Measurements from ENCODE around the gene DDR2. TPM values are rescaled to one million over a fixed set of nuclear protein-coding genes. Genes with fewer than 3 reads are reported as not detected.
"Not testable (repeated sequence)": the region's sequence is repeated elsewhere in the genome, so short reads cannot be mapped to it uniquely, and the experiment has no call there.

The DDR2 gene
- under 1 TPM; 0.15 to 0.18 TPM for total RNA-seq

DNA sequence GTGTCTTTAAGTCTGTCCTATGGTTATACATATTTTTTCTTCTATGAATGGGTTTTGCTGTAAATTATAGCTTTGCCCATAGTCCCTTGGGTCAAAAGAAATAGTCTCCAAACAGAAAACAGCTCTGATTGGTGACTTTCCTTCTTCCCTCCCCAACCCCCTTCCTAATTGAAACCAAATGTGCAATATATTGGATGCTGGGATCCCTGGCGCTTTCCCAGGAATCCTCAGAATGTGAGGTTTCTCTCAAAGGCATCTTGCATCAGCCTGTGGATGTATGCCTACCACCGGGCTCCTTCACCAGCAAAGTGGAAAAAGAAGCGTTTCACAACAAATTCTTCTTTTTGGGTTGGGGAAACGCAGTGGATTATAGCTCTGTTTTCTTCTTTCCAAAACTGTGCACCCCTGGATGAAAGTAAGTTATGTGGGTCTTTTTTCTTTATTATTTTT lies at the start of gene DDR2:
Gene DDR2, plus strand, starts transcription at position 248 of the 450 bp plus-strand sequence. CDS start 86,600 bp downstream, outside the sequence.
- Mint-ChIP-seq H3K27me3 (peaks cover 3% of the 10 kb centered on the region), H3K4me1 (peaks cover 2% of the 10 kb centered on the region), H3K27ac (no peak within 1 kb of the TSS), H3K4me3 (no peak within 1 kb of the TSS), H3K9me3 (no peaks in the 10 kb centered on the region), H3K36me3 (ENCODE audit: low read depth) (no peaks in the 10 kb centered on the region)
- ChIA-PET CTCF (no interaction called here), POLR2A (no interaction called here)
- DNase-seq, result no peak

DNA sequence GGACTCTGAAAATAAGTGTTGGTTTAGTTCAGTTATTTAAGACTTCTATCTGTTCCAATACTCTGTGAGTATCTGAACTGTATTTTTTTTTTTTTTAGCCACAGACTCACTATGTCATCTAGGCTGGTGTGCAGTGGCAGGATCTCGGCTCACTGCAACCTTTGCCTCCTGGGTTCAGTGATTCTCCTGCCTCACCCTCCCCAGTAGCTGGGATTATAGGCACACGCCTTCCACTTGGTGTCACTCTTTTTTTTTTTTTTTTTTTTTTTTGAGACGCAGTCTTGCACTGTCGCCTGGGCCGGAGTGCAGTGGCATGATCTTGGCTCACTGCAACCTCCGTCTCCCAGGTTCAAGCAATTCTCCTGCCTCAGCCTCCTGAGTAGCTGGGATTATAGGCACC lies 49.4 kb upstream of the DDR2 start:
- H3K4me1 Mint-ChIP-seq, H3K9me3 Mint-ChIP-seq, DNase-seq, CTCF ChIA-PET, H3K4me3 Mint-ChIP-seq, POLR2A ChIA-PET, H3K27ac Mint-ChIP-seq, H3K27me3 Mint-ChIP-seq: not testable (repeated sequence)
- peaks cover 12% of the 10 kb centered on the region for H3K36me3 Mint-ChIP-seq (ENCODE audit: low read depth)

DNA sequence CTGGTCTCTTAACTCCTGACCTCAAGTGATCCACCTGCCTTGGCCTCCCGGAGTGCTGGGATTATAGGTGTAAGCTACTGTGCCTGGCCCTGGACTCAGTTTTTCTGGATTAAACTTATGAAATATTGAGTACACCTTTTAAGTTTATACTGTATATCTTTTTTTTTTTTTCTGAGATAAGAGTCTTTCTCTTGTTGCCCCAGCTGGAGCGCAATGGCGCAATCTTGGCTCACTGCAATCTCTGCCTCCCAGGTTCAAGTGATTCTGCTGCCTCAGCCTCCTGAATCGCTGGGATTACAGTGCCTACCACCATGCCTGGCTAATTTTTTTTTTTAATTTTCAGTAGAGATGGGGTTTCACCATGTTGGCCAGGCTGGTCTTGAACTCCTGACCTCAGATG lies 47.2 kb upstream of the DDR2 start:
- H3K9me3 Mint-ChIP-seq, POLR2A ChIA-PET, H3K27ac Mint-ChIP-seq, H3K27me3 Mint-ChIP-seq, H3K4me1 Mint-ChIP-seq, CTCF ChIA-PET, H3K4me3 Mint-ChIP-seq, DNase-seq: not testable (repeated sequence)
- peaks cover 12% of the 10 kb centered on the region for H3K36me3 Mint-ChIP-seq (ENCODE audit: low read depth)

DNA sequence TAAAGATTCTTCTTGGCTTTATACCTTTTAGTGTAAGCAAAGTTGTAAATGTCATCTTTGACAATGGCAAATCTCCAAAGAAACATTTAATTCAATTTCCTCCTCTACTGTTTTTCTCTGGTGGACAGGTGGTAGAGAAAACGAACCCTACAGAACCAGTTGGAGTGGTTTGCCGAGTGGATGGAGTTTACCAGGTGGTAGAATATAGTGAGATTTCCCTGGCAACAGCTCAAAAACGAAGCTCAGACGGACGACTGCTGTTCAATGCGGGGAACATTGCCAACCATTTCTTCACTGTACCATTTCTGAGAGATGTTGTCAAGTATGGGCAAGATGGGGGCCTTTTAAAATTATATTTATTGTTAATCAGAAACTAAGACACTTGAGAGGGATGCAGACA lies 44.9 kb upstream of the DDR2 start:
- no peak for DNase-seq
- Mint-ChIP-seq H3K4me3 (no peak overlapping the region), H3K27me3 (no peaks in the 10 kb centered on the region), H3K27ac (no peak overlapping the region), H3K36me3 (ENCODE audit: low read depth) (peaks cover 4% of the 10 kb centered on the region), H3K9me3 (no peaks in the 10 kb centered on the region), H3K4me1 (no peaks in the 10 kb centered on the region)
- CTCF ChIA-PET, result no interaction called here
- POLR2A ChIA-PET, result no interaction called here

DNA sequence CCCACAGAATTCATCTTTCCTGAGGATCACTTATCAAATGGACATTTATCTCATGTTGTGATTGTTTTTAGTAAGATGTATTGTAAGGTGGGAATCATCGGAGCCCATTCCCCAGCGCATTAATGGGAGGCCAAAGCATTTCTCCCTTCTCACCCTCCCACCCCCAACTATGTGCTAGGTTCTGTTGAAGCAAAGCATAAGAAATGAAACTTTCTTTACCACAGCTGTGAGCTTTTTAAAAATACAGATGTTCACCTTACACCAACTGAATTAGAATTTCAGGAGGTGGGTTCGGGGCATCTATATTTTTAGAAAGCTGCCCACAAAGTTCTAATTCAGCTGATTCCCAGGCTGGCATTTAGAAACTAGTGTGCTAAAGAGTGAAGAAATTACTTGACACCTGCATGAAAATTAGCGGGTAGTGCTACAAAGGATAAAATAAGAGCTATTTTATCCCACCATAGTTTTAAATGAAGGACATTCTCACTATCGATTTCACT lies 44.5 kb upstream of the DDR2 start:
- Mint-ChIP-seq H3K9me3 (no peaks in the 10 kb centered on the region), H3K27me3 (no peaks in the 10 kb centered on the region), H3K27ac (no peak overlapping the region), H3K4me3 (no peak overlapping the region), H3K4me1 (no peaks in the 10 kb centered on the region), H3K36me3 (ENCODE audit: low read depth) (peaks cover 6% of the 10 kb centered on the region)
- ChIA-PET CTCF (interaction anchor here (0.6 kb wide), 1 partner anchor 20 kb away, joined by 3 read pairs; no protein-coding TSS in a partner anchor), POLR2A (no interaction called here)
- no peak for DNase-seq

DNA sequence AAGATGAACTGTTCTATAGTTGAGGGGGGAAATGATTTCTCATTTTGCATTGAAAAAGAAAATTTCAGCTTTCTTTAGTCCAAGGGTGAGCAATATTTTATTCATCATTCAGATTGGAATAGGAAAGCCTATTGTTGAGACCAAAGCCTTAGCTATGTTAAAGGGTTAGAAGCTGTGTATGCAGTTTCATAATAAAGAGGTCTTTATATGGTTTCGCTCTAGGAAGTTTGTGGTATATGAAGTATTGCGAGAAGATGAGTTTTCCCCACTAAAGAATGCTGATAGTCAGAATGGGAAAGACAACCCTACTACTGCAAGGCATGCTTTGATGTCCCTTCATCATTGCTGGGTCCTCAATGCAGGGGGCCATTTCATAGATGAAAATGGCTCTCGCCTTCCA lies 42.2 kb upstream of the DDR2 start:
- no peak for DNase-seq
- H3K27ac Mint-ChIP-seq, result no peak overlapping the region
- peaks cover 6% of the 10 kb centered on the region for H3K36me3 Mint-ChIP-seq (ENCODE audit: low read depth)
- H3K9me3 Mint-ChIP-seq, result no peaks in the 10 kb centered on the region
- CTCF ChIA-PET, result no interaction called here
- H3K4me3 Mint-ChIP-seq, result no peak overlapping the region
- no peaks in the 10 kb centered on the region for H3K27me3 Mint-ChIP-seq
- POLR2A ChIA-PET, result no interaction called here
- H3K4me1 Mint-ChIP-seq, result no peaks in the 10 kb centered on the region

DNA sequence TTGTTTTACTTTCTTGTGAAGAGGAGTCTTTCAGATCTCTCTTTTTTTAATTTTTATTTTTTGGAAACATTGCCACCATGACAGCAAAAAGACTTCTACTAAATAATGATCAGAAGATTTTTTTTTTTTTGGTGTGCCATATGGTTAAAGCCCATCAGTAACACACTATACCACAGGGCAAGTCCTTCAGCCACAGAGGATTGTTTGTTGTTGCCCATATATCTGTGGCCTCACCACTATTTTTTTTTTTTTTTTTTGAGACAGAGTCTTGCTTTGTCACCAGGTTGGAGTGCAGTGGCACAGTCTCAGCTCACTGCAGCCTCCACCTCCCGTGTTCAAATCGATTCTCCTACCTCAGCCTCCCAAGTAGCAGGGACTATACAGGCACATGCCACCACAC lies 41.6 kb upstream of the DDR2 start:
- H3K27me3 Mint-ChIP-seq, result no peaks in the 10 kb centered on the region
- no peaks in the 10 kb centered on the region for H3K9me3 Mint-ChIP-seq
- H3K27ac Mint-ChIP-seq, result no peak overlapping the region
- POLR2A ChIA-PET, result no interaction called here
- no peaks in the 10 kb centered on the region for H3K4me1 Mint-ChIP-seq
- peaks cover 6% of the 10 kb centered on the region for H3K36me3 Mint-ChIP-seq (ENCODE audit: low read depth)
- CTCF ChIA-PET, result no interaction called here
- DNase-seq, result no peak
- no peak overlapping the region for H3K4me3 Mint-ChIP-seq

DNA sequence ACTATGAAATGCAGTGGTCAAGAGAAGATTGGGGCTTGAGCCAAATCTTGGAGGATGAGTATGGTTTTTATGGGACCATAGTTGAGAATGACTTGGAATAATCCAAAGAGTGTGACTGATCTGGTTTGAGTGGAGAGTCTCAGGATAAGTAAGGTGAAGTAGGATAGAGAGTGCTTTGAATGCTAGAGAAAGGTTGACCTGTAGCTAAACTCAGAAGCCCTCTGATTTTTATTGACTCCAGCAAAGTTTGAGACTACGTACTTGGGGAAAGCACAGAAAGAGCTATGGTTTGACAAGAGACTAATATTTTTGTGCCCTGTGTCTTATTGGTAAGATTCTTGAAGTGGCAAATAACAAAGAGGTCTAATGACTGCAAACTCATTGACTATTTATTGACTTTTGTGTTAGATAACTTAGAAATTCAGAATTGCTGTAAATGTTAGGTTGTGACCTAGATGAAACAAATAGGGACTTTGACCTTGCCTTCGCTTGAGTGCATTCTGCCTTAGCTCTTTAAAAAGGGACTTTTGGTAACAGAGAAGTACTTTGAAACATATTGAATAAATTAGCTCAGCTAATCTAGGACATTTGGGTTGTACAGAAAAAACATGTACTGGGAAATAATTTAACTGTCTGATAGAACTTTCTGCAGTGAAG lies 35.6 kb upstream of the DDR2 start:
- no peak overlapping the region for H3K27ac Mint-ChIP-seq
- POLR2A ChIA-PET, result no interaction called here
- H3K9me3 Mint-ChIP-seq, result no peaks in the 10 kb centered on the region
- peaks cover 12% of the 10 kb centered on the region for H3K36me3 Mint-ChIP-seq (ENCODE audit: low read depth)
- no peaks in the 10 kb centered on the region for H3K4me1 Mint-ChIP-seq
- DNase-seq, result no peak
- CTCF ChIA-PET, result interaction anchor here (2.5 kb wide), 1 partner anchor 17 kb away, joined by 11 read pairs; no protein-coding TSS in a partner anchor
- no peaks in the 10 kb centered on the region for H3K27me3 Mint-ChIP-seq
- no peak overlapping the region for H3K4me3 Mint-ChIP-seq

DNA sequence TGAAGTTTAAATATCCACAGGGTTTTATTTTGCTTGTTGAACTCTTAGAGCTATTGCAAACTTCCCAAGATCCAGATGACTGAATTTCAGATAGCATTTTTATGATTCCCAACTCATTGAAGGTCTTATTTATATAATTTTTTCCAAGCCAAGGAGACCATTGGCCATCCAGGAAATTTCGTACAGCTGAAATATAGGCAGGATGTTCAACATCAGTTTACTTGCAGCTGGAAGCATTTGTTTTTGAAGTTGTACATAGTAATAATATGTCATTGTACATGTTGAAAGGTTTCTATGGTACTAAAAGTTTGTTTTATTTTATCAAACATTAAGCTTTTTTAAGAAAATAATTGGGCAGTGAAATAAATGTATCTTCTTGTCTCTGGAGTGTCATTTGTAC lies 32.8 kb upstream of the DDR2 start:
- Mint-ChIP-seq H3K27ac (no peak overlapping the region), H3K27me3 (no peaks in the 10 kb centered on the region), H3K4me1 (no peaks in the 10 kb centered on the region), H3K9me3 (no peaks in the 10 kb centered on the region), H3K36me3 (ENCODE audit: low read depth) (peaks cover 10% of the 10 kb centered on the region), H3K4me3 (no peak overlapping the region)
- ChIA-PET POLR2A (interaction anchor here (1.1 kb wide), 1 partner anchor 38 kb away, joined by 3 read pairs; the partner anchor contains the start of gene UAP1), CTCF (interaction anchor here (0.7 kb wide), 1 partner anchor 14 kb away, joined by 3 read pairs; no protein-coding TSS in a partner anchor)
- no peak for DNase-seq

DNA sequence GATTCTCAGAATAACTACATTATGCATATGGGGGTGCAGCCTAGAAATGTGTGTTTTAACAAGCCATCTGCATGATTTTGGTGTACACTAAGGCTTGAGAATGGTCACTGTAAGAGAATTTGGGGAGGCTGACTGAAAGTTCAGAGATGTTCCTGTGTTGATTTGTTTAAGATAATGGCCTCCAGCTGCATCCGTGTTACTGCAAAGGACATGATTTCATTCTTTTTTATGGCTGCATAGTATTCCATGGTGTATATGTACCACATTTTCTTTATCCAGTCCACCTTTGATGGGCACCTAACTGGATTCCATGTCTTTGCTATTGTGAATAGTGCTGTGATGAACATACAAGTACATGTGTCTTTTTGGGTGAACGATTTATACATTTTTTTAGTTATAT lies 29.1 kb upstream of the DDR2 start:
- POLR2A ChIA-PET; H3K36me3 Mint-ChIP-seq (ENCODE audit: low read depth); H3K27me3 Mint-ChIP-seq: not testable (repeated sequence)

DNA sequence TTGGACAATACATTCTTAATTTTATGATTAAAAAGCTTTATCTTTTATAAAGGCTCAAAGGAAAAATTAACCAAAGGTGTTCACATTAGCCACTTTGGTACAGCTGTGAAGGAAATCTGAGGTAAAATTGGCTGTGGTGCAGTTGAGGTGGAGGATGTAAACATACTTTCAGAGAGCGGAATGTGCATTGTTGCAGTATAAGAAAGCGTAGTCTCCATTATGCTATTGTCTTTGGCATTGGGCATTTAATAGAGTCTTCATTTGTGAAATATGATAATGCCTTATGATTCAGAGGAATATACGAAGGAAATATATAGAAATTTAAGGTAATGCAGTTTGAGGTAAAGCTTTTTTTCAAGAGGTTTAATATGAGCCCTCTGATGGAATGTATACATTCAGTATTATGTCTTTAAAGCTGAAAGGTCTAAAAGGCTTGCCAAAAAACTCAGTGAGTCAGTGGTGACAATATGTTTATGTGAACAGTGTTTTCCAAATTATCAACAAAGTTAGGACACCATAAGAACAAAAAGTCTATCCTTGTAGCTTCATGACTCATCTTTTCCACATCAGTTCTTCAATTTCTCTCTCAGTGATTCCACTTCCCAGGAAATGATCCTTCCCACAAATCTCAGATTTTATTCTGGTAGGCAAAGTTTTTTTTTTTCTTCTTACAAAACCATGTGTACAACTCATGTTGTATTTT lies 26.9 kb upstream of the DDR2 start:
- no peak for DNase-seq
- H3K9me3 Mint-ChIP-seq, result no peaks in the 10 kb centered on the region
- peaks cover 7% of the 10 kb centered on the region for H3K36me3 Mint-ChIP-seq (ENCODE audit: low read depth)
- no peaks in the 10 kb centered on the region for H3K27me3 Mint-ChIP-seq
- ChIA-PET POLR2A (no interaction called here), CTCF (interaction anchor here (2.5 kb wide), 1 partner anchor 9 kb away, joined by 13 read pairs; no protein-coding TSS in a partner anchor)
- no peak overlapping the region for H3K4me3 Mint-ChIP-seq
- no peak overlapping the region for H3K27ac Mint-ChIP-seq
- no peaks in the 10 kb centered on the region for H3K4me1 Mint-ChIP-seq

More for the DNA sequence above, 29.1 kb upstream of the DDR2 start:
- H3K27ac Mint-ChIP-seq, H3K4me3 Mint-ChIP-seq, CTCF ChIA-PET, DNase-seq, H3K9me3 Mint-ChIP-seq, H3K4me1 Mint-ChIP-seq: not testable (repeated sequence)

DNA sequence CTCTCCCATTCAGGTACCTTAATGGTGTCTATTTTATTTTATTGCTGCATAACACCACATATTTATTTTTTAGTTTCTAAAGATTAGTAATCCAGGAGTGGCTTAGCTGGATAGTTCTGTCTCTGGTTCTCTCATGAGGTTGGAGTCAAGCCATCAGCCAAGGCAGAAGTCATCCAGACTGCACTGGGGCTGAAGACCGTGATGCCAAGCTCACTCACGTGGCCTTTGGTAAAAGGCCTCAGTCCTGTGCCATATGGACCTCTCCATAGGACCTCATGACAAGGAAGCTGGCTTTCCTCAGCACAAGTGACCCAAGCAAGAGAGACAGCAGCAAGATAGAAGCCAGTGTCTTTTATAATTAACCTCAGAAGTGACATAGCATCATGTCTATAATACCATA lies 23.0 kb upstream of the DDR2 start:
- Mint-ChIP-seq H3K27ac (no peak overlapping the region), H3K4me1 (no peaks in the 10 kb centered on the region), H3K27me3 (no peaks in the 10 kb centered on the region), H3K36me3 (ENCODE audit: low read depth) (no peaks in the 10 kb centered on the region), H3K9me3 (no peaks in the 10 kb centered on the region), H3K4me3 (no peak overlapping the region)
- DNase-seq, result no peak
- POLR2A ChIA-PET, result no interaction called here
- CTCF ChIA-PET, result no interaction called here

DNA sequence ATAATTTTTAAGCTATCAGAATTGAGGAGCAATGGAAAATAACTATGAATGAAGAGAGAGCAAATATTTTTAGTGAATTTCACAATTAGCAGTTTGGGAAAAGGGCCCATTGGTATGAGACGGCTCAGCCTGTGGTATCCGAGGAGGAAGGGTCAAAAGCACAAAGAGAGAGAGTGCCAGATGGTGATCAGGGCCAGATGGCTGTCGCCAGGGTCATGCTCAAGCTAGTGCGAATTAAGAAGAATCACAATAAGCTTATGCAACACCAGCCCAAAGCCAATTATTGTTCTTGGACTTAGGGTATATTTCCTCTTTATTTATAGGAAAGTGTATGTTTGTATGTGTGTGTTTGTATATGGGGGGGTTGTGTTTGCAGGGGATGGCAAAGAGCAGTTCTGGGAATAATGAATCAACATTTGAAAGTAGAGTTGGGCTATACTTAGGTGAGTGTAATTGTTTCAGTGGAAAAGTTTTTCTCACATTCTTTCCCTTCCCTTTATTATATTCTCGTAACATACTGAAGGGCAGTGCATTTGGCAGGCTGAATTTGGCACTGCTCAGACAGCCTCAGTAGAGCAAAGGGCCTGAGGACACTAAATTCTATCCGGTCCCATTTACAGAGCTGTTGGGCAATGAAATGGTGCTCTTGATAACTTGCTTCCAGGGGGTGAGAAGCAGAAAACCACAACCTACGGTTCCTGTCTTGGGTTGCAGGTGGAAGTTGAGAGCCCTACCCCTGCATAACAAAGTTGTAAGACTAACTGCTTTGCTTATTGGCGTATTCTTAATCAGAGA lies 19.5 kb upstream of the DDR2 start:
- no peak for DNase-seq
- Mint-ChIP-seq H3K9me3 (peaks cover 10% of the 10 kb centered on the region), H3K27me3 (no peaks in the 10 kb centered on the region), H3K27ac (no peak overlapping the region), H3K4me1 (no peaks in the 10 kb centered on the region), H3K4me3 (no peak overlapping the region), H3K36me3 (ENCODE audit: low read depth) (peaks cover 5% of the 10 kb centered on the region)
- CTCF ChIA-PET, result interaction anchor here (0.6 to 2.3 kb wide), 15 partner anchors 8 to 703 kb away, joined by 3 to 13 read pairs (median 4); no protein-coding TSS in a partner anchor
- POLR2A ChIA-PET, result no interaction called here
